ENCODE measurements around the gene MAP3K15.

MAP3K15 gene

GRCh38 chrX:19496711-19497110, 18.6 kb downstream of the MAP3K15 start:
- TF ChIP-seq, protein P1, sequence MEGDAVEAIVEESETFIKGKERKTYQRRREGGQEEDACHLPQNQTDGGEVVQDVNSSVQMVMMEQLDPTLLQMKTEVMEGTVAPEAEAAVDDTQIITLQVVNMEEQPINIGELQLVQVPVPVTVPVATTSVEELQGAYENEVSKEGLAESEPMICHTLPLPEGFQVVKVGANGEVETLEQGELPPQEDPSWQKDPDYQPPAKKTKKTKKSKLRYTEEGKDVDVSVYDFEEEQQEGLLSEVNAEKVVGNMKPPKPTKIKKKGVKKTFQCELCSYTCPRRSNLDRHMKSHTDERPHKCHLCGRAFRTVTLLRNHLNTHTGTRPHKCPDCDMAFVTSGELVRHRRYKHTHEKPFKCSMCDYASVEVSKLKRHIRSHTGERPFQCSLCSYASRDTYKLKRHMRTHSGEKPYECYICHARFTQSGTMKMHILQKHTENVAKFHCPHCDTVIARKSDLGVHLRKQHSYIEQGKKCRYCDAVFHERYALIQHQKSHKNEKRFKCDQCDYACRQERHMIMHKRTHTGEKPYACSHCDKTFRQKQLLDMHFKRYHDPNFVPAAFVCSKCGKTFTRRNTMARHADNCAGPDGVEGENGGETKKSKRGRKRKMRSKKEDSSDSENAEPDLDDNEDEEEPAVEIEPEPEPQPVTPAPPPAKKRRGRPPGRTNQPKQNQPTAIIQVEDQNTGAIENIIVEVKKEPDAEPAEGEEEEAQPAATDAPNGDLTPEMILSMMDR (IDR thresholded peaks at IDR 0.05) = no peak

DNA sequence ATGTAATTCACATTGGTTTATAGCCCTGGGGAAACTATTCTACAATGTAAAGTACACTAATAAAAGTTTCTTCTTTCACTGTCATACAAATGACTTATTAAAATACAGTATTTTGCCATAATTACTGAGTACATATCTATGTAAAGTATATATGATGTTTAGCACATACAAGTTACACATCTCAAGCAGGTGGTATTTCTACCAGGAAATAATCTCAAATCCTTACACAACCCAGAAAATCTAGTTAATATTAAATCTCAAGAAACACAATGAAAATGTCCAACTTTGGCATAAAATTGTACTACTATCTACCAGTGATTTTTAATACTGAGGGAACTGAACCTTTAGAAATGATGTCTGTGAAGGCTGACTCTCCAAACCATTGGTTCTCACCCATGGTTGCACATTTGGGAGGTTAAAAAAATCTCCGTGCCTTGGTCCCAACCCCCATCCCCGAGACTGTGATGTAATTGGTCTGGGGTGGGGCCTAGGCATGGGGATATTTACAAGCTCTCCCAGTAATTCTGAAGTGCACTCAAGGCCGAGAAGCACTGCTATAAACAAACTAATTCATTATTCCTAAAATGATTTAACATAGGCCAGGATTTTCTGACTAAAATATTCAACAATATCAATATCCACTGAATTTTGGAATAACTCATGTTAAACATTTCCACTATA, 27.6 kb downstream of the MAP3K15 start:
- TF ChIP-seq, protein P1 (IDR thresholded peaks at IDR 0.05) = no peak

- TF ChIP-seq, protein P1 (IDR thresholded peaks at IDR 0.05) = no peak
These were observed 35.9 kb downstream of the MAP3K15 start for GRCh38 chrX:19479458-19479857.

DNA sequence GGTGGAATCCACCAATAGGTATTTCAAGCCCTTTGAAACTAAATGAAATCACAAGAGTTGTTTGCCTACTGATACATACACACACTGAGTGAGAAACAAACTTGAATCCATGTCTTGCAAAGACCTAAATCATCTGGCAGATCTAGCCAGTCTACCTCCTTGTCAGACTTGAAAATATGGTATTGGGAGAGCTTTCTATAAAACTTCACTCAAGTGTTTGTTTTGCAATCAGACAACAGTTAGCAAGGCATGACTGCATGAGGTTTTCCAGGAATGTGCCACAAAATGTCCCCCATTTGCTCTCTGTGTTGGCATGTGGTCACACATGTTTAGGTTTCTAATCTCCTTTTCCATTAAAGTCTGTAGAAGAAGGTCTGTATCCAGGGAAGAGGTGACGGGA, 52.4 kb downstream of the MAP3K15 start:
- TF ChIP-seq, protein P1 (IDR thresholded peaks at IDR 0.05) = no peak

- TF ChIP-seq, protein P1 (IDR thresholded peaks at IDR 0.05) = no peak
These were observed 53.1 kb downstream of the MAP3K15 start for GRCh38 chrX:19462231-19462630.

- TF ChIP-seq, protein P1 (IDR thresholded peaks at IDR 0.05) = no peak
These were observed 57.6 kb downstream of the MAP3K15 start for GRCh38 chrX:19457662-19458061.

DNA sequence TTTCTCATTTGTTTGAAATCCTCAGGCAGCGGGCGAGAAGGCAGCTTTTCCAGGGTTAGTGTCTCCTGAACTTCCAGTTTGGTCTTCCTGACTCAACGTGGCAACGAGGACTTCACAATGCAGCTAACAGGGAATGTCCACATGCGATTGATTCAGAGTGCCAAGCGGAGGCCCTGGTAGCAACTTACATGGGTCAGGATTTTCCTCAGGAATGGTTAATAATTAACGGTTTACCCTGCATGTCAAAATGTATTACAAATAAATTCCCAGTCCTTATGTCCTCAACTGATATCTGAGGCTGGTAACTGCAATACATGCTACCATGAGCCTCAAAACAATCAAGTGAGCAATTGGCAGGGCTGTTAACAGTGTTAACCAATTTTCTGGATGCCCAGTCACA, 67.2 kb downstream of the MAP3K15 start:
- TF ChIP-seq, protein P1 (IDR thresholded peaks at IDR 0.05) = no peak

DNA sequence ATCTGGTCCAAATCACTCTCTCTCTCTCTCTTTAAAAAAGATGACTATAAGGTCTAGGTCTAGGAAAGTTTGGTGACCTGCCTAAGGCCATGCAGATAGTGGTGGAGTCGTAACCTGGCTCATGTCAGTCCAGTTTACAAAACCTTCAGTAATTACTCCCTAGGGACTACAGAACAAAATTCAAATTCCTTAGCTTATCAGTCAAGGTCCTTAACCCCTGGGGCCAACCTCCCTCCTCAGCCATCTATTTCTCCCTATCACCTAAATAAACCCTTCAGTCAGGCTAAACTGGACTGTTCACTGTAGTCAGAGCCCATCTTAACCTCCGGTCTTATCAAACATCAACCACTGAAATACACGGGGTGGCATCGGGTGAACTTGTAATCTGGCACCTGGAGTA, 68.9 kb downstream of the MAP3K15 start:
- TF ChIP-seq, protein P1 (IDR thresholded peaks at IDR 0.05) = no peak

All from LNCAP (cell line).